HG03039 (cell line): ENCODE measurements around the gene MGST2.

Source experiments
- ATAC-seq: cut with Tn5 transposase; IDR thresholded peaks from one replicate; pipeline ENCODE4 v1.9.1; 2021; ENCODE audit warnings: mild to moderate bottlenecking, moderate library complexity; ENCODE audit not compliant: unreplicated experiment

Gene MGST2

DNA sequence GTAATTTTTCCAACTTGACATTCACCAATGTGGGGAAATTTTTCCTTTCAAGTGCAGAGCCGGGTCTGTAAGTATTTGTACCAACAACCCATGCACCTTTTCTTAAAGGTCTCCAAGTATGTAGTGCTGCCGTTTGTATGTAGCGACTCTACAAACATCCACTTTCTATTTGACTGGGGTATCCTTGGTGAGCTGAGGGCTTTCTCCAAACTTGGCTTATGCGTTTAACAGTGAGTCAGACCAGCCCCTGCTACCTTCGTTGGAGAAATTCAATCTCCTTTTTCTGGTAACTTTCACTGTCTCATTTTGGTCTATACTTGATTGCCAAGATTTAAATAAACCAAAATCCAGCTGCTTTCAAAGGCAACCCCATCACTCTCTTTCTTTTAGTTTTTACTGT is 34.9 kb downstream of the MGST2 start:
- ATAC-seq, result no peak

DNA sequence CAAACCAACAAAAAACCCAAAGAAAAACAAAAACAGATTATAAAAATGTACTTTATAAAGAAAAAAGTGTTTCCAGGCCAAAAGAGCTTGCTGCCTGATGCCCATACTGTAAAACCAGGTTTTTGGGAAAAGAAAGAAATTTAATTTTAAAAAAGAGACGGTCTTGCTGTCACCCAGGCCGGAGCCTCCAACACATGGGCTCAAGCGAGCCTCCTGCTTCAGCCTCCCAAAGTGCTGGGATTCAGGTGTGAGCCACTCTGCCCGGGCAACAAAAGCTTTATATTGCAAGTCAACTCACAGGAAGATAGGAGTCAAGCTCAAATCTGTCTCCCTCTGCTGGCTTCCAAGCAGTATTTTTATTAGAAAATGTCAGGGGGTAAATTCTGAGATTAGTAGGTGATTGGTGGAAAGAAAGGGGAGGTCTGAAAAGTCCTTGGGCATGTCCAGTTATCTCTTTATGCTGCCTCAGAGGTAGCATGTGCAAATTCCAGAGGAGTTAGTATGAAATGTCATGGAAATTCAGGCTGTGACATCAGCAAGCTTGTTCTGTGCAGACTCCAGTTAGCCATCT is 39.4 kb downstream of the MGST2 start:
- no peak for ATAC-seq

GRCh38 chr4:139709660-139710059 is 44.0 kb downstream of the MGST2 start:
- ATAC-seq, result no peak

- ATAC-seq, result no peak
These were observed 44.5 kb downstream of the MGST2 start for GRCh38 chr4:139710073-139710472.

- ATAC-seq, result no peak
These were observed 45.8 kb downstream of the MGST2 start for GRCh38 chr4:139711461-139711860.

GRCh38 chr4:139712882-139713281 is 47.3 kb downstream of the MGST2 start:
- no peak for ATAC-seq

DNA sequence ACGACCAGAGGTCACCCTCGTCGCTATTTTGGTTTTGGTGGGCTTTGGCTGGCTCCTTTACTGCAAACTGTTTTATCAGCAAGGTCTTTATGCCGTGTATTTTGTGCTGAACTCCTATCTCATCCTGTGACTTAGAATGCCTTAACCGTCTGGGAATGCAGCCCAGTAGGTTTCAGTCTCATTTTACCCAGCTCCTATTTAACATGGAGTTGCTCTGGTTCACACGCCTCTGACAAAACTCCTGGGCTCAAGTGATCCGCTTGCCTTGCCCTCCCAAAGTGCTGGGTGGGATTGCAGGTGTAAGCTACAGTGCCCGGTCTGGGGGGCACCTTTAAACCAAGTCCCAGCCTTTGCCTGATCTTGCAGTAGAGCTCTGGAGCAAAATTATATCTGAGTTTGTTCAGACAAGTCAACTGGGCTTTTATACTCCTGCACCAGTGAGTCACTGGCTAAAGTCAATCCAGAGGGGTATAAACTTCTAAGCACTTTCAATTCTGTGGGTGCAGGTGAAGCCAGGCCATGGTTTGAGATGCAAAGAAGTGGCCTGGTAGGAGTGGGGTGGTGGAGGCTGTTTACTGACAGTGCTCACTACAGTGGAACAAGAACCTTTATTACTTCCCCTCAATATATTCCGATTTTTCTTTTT is 50.2 kb downstream of the MGST2 start:
- ATAC-seq, result no peak

DNA sequence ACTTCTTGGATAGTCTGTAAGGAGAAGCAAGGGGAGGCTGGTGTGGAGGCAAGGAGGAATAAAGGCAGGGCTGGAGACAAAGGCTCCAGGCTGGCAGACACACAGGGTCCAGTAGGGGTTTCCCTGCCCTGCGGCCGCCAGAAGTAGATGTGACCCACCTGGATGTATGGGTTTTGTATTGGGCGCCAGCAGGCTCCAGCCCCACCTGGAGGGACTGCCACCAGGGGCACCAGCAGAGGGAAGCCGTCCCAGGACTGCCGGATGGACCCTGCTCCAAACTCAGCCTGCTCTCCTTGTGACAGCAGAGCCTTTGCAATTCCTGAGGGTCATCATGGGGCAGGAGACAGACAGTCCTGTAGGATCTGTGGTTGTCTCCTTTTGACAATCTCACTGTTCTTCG is 52.7 kb downstream of the MGST2 start:
- no peak for ATAC-seq

DNA sequence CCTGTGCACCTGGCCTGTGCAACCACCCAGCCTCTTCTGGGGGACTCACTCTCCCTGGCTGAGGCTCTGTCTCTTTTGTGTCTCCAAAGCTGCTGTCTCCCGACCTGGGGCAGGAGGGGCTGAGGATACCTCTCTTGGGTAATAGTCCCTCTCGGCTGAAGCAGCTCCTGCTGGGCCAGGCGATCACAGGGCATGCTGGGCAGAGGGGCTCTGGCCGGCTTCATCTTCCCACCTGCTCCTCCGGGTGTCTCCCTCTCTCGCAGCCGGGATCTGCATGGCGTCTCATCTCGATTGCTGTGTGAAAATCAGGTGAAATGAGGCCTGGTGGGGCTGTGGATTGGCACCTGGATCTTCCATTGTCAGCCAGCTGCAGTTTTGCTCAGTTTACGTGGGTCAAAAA is 53.2 kb downstream of the MGST2 start:
- ATAC-seq, result no peak

DNA sequence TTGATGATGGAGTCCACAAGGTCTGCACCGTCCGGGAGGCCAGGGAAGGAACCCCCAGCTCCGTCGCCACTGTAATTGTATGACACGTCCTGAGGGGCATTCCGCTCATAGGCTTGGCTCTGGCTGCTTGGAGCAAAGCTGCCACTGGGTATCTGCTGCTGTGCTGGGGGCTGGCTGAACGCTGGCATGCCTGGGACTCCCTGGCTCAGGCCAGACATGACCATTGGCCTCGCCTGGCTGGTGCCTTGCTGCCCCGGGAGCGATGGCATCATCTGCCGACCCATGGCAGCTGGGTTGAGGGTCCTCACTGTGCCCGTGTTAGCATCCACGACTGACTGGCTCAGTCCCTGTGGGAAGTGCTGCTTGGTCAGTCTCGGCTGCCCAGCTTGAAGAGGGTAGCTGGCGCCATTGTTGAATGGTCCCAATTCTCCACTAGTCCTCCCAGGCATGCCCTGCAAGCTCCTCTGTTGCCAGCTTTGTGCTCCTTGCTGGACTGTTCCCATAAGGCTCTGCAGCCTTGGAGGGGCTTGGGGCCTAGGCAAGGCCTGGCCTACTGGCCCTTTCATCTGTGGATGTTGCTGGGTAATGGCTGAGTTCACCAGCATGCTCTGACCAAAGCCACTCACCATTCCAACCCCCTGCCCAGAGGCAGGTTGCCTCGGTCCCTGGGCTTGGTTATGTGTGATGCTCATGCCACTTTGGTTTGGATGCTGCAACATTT is 53.9 kb downstream of the MGST2 start:
- no peak for ATAC-seq

DNA sequence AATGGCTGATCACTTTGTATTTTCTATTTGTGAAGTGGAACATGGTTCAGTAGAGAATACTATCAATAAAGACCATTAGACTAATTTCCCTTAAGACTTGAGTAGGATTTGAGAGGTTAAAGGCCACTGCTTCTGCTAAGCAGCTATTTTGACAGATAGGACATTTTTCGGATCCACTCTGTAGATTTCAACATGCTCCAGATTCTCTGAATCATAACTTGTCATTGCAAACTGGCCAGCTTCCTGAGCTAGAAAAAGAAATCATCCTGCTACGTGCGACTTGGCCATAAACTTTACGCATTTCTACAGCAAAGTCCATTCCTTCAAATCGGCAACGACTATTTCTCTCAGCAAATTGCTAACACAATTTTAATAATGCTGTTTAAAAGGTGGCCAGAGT is 55.2 kb downstream of the MGST2 start:
- no peak for ATAC-seq

- ATAC-seq, result no peak
These were observed 56.2 kb downstream of the MGST2 start for GRCh38 chr4:139721789-139722188.

DNA sequence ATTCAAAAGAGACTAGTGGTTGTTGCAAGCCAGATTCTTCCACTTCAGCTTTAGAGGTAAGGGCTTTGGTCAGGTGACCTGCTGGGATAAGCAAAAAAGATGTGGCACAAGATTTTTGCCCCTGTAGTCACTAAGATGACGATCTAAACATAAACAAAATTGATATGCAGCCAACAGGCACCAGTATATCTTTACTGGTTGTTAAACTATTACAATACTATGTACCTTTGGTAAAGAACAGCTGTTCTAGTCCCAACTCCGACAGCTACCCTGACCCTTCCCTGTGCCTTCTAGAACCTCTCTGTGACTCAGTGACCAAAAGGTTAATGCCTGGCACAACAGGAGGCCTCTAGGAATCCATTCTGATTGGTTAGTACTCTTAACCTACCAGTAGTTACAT is 59.6 kb downstream of the MGST2 start:
- ATAC-seq, result no peak

- no peak for ATAC-seq
These were observed 61.0 kb downstream of the MGST2 start for GRCh38 chr4:139726615-139727014.

GRCh38 chr4:139728146-139728545 is 62.5 kb downstream of the MGST2 start:
- ATAC-seq, result no peak

DNA sequence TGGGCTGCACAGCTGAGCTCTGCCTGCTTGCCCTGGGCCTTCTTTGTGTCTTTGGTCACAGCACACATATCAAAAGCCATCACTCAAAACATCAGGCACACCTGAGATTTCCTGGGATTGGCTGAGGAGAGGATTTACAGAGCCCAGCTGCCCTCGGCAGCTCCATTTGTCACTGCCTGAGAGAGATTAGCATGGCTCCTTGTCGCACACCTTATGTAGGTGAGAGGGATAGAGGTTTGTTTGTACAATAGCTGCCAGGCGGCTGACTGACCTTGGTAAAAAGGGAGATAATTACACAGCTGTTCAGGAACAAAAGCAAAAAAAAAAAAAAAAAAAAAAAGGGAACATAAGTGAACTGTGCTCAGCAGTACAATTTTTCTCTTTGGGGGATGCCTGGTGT is 63.2 kb downstream of the MGST2 start:
- no peak for ATAC-seq

GRCh38 chr4:139732991-139733570 is 67.5 kb downstream of the MGST2 start:
- ATAC-seq, result no peak

DNA sequence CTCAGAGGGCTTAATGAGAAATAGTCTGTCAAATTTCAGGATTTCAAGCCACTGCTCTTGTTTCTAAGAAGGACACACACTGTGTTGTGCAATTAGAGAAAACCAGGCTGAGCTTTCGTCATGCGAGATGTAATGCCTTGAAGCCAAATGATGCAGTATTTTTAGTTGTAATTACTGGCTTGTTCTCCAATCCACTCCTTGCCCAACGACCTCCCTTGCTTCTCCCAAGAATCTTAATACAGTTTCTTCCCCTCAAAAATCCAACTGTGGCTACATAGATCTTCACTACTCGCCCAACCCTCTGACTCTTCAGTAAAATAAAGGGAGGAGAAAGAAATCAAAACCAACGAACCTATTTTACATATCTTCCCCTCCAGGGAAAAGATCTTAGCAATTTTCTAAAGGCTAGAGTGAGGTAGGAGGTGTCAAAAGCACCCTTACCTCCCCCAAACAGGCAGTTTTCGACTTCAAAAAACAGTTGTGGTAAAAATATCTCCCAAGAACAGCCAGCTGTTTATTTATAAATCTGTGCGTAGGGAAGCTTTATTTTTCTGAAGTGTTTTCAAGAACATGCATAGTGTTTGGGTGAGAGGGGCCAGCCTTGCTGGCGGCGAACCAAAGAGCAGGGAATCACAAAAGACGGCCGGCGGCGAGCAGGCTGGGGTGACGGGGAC is 68.7 kb downstream of the MGST2 start:
- no peak for ATAC-seq

- peak; percentile 47 for ATAC-seq
These were observed 69.3 kb downstream of the MGST2 start for GRCh38 chr4:139734875-139735380.

DNA sequence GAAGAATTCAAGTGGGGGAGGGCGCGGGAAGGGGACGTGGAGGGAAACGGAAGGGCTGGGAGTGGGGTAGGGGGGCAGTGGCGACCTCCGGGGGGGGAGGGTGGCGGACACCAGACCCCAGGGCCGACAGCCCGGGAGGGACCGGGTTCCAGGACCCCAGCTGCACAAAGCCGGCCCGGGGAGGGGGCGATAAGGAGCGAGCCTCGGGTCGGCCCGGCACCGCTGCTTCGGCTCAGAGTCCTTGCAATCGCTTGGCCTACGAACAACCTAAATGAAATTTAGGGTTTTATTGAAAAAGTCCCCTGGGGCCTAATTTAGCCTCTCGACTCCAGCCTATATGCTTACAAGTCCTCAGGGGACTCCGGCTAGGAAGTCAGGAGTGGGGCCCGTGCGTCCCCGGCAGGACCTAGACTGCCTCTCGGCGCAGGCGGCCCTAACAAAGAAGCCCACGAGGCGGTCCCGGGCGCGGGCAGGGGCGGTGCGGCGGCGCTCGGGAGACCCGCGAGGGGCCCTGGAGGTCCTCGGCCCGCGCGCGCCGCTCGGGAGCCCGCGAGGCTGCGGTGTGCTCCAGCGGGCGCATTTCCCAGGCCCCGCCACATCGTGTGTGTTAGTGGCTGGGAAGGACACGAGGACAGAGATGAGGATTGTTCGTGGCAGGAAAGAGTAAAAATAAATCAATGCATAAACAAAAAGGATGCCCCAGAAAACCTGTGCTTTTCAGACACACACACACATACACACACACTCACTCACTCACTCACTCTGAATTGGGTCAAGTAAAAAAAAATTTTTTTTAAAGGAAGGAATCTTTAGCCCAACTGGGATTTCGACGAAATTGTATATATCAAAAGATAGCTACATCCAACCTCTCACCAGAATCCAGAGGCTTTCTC is 70.0 kb downstream of the MGST2 start:
- no peak for ATAC-seq
